HG02642 (cell line): Measurements from ENCODE around the gene GAD2.

Source experiments
- ATAC-seq: cut with Tn5 transposase; IDR thresholded peaks from one replicate; pipeline ENCODE4 v1.9.1; 2021; ENCODE audit warnings: mild to moderate bottlenecking; ENCODE audit not compliant: unreplicated experiment, poor library complexity

The GAD2 gene

GRCh38 chr10:26220901-26221300 is 4.3 kb downstream of the GAD2 start:
- ATAC-seq: no peak

GRCh38 chr10:26221541-26221940 is 5.0 kb downstream of the GAD2 start:
- no peak for ATAC-seq

- ATAC-seq: no peak
These were observed 6.0 kb downstream of the GAD2 start for GRCh38 chr10:26222563-26222962.

- no peak for ATAC-seq
These were observed 8.7 kb downstream of the GAD2 start for GRCh38 chr10:26225322-26225721.

GRCh38 chr10:26227786-26228185 is 11.2 kb downstream of the GAD2 start:
- no peak for ATAC-seq

- no peak for ATAC-seq
These were observed 15.6 kb downstream of the GAD2 start for GRCh38 chr10:26232174-26232573.

GRCh38 chr10:26235761-26236160 is 19.2 kb downstream of the GAD2 start:
- ATAC-seq: no peak

- no peak for ATAC-seq
These were observed 21.8 kb downstream of the GAD2 start for GRCh38 chr10:26238378-26238777.

GRCh38 chr10:26242706-26243350 is 26.3 kb downstream of the GAD2 start:
- ATAC-seq: no peak

- no peak for ATAC-seq
These were observed 26.8 kb downstream of the GAD2 start for GRCh38 chr10:26243351-26243720.

GRCh38 chr10:26249681-26250080 is 33.1 kb downstream of the GAD2 start:
- no peak for ATAC-seq

GRCh38 chr10:26251925-26252324 is 35.4 kb downstream of the GAD2 start:
- no peak for ATAC-seq

GRCh38 chr10:26254616-26255015 is 38.0 kb downstream of the GAD2 start:
- ATAC-seq: no peak

- ATAC-seq: no peak
These were observed 42.8 kb downstream of the GAD2 start for GRCh38 chr10:26259341-26259740.

GRCh38 chr10:26269754-26270153 is 53.2 kb downstream of the GAD2 start:
- ATAC-seq: no peak

GRCh38 chr10:26274391-26274790 is 57.8 kb downstream of the GAD2 start:
- no peak for ATAC-seq

- no peak for ATAC-seq
These were observed 61.7 kb downstream of the GAD2 start for GRCh38 chr10:26278295-26278694.

- ATAC-seq: no peak
These were observed 73.7 kb downstream of the GAD2 start for GRCh38 chr10:26290236-26290635.

GRCh38 chr10:26291721-26292480 is 75.3 kb downstream of the GAD2 start:
- no peak for ATAC-seq

GRCh38 chr10:26296360-26296759 is 79.8 kb downstream of the GAD2 start:
- ATAC-seq: no peak

GRCh38 chr10:26300001-26300400 is 83.4 kb downstream of the GAD2 start:
- ATAC-seq: no peak

- no peak for ATAC-seq
These were observed 86.8 kb downstream of the GAD2 start for GRCh38 chr10:26303366-26303765.
